ENCODE measurements around the gene TBX20.

TBX20 gene, protein sequence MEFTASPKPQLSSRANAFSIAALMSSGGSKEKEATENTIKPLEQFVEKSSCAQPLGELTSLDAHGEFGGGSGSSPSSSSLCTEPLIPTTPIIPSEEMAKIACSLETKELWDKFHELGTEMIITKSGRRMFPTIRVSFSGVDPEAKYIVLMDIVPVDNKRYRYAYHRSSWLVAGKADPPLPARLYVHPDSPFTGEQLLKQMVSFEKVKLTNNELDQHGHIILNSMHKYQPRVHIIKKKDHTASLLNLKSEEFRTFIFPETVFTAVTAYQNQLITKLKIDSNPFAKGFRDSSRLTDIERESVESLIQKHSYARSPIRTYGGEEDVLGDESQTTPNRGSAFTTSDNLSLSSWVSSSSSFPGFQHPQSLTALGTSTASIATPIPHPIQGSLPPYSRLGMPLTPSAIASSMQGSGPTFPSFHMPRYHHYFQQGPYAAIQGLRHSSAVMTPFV

GRCh38 chr7:35253710-35254495 is at the start of gene TBX20:
TSS of gene TBX20 (minus strand) at chr7:35254100. CDS start at chr7:35253620, 480 bp downstream.
- DNase-seq (ENCODE audit: low read depth in 2 of 2) = no peak

DNA sequence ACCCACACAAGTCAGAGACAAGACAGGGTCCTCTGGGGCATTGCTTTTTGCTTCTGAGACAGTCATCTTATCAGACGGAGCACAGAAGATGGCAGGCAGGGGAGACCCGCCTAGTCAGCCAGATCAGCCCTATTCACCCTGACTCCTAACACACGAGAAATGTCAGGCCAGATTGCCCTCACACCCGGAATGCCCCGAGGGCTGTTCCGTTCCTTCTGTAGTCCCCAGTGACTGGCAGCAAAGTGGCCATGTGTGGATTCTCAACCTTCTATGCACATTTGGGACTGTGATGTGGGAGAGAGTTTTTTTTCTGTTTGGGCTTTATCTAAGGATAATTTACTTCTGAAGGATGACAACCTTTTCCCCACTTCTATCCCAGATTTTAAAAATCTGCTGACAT is 35.5 kb upstream of the TBX20 start:
- no peak for DNase-seq (ENCODE audit: low read depth in 2 of 2)

DNA sequence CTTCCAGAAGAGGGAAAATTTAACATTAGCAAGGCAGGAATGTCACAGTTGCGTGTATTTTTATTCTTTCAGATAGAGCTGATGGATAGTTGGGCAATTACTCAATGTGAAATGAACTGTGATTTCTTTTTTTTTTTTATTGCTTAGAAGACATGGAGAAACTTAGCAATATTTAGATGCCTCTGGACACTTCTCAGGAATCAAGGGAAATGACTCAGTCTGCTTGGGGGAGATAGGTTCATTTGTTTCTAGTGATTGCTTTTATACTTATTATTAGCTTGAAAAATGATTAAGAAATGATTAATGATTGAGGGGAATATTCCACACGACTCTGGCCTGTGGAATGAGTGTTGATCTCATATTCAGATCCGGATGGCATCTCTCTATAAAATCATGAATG is 33.1 kb upstream of the TBX20 start:
- DNase-seq (ENCODE audit: low read depth in 2 of 2) = no peak

DNA sequence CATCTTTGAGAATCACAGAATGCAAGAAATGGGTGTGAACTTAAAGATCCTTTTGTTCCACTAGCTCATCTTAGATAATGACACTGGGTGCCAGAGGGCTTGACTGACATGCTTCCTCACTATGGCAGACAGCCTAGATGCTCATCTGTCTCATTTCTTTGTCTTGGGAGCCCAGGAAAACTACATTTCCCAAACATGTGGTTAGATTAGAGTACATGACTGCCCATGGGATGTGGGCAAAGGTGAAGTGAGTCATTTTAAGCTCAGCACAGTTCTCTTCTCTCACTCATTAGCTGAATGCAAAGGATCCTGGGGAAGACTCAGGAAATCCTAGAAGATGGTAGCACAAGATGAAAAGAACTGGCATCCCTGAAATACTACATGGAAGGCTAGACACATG is 32.5 kb upstream of the TBX20 start:
- no peak for DNase-seq (ENCODE audit: low read depth in 2 of 2)

DNA sequence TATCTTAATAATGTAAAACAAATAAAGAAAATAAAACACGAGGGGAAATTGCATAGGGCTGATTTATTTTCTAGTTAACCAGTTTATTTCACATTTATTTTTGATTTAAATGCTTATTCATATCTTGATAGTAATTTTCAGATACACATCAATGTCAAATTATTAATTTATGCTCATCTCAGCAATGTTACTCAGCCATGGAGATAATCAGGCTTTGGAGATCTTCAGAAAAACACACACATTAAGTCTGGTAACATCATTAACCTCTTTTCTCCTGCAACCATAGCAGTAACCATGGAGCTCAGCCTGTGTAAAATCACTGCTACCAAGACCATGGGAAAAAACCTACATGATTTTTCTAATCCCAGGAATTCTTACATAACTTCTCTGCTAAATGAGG is 31.9 kb upstream of the TBX20 start:
- DNase-seq (ENCODE audit: low read depth in 2 of 2) = no peak

GRCh38 chr7:35280902-35281301 is 27.0 kb upstream of the TBX20 start:
- DNase-seq (ENCODE audit: low read depth in 2 of 2) = no peak

DNA sequence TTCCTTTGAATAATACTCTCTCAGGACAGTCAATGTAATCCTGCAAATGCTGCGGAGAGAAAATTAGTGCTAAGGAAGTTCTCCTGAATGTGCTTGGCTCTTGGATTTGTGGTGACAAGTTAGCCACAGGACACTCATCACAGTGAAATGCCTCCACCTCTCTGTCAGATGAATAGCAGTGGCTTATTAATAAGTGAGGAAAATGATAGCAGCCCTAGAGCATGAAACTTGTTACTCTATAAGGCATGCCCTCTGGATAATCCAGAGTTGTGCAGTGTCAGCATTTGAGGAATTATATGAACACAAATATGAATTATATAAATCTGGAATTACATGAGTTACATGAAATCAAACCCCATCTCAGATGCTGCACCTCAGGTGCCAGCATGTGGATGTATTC is 23.5 kb upstream of the TBX20 start:
- no peak for DNase-seq (ENCODE audit: low read depth in 2 of 2)

GRCh38 chr7:35272246-35272645 is 18.3 kb upstream of the TBX20 start:
- no peak for DNase-seq (ENCODE audit: low read depth in 2 of 2)

GRCh38 chr7:35268953-35269352 is 15.1 kb upstream of the TBX20 start:
- no peak for DNase-seq (ENCODE audit: low read depth in 2 of 2)

DNA sequence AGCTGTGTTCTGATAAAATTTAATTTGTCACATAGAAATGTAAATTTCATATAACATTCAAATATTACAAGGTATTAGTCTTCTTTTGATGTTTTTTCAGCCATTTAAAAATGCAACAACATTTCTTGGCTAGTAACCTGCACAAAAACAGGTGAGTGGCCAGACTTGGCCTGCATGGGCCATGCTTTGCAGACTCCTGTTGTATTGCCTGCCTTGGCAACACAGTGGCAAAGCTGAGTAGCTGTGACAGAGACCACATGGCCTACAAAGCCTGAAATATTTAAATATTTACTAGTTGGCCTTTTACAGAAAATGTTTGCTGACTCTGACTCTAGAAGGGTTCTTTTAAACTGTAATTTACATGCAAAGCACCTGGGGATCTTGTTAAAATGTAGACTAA is 13.5 kb upstream of the TBX20 start:
- DNase-seq (ENCODE audit: low read depth in 2 of 2) = no peak

GRCh38 chr7:35263396-35263795 is 9.5 kb upstream of the TBX20 start:
- no peak for DNase-seq (ENCODE audit: low read depth in 2 of 2)

DNA sequence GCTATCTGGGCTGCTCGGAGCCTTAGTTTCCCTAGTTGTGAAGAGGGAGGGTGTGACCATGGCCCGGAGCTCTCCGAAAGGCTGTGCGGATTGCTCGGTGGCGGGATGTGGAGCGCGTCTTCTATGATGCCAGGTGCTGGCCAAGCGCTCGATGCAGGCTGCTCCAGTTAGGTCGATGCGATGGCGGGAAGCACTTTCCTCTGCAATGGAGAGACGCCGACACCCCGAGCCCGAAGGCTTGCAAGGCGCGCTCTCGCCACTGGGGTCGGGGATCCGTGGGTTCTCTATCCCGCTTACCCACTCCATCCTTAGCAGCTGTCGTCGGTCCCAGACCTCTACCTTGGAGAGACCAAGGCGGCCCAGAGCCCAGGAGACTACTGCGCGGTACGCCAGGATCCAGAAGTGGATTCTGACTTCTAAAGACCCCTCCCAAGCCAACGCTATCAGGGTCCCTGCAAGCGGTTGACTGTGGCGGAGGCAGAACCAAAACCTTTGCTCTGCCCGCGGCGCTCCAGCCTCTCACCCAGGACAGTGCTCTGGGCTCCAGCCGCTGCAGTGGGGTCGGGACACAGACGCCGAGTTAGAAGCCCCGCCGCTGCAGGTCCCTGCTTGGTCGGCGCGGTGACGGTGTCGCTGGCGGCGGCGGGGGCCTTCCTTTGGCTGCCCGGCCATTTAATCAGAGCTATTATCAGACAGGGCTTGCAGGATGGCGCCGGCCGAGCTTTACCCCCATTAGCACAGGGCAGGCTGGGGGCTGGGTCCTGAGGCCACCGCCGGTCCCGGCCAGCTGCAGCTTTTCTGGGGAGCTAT is 7.8 kb upstream of the TBX20 start:
- no peak for DNase-seq (ENCODE audit: low read depth in 2 of 2)

GRCh38 chr7:35261041-35261440 is 7.1 kb upstream of the TBX20 start:
- DNase-seq (ENCODE audit: low read depth in 2 of 2) = no peak

DNA sequence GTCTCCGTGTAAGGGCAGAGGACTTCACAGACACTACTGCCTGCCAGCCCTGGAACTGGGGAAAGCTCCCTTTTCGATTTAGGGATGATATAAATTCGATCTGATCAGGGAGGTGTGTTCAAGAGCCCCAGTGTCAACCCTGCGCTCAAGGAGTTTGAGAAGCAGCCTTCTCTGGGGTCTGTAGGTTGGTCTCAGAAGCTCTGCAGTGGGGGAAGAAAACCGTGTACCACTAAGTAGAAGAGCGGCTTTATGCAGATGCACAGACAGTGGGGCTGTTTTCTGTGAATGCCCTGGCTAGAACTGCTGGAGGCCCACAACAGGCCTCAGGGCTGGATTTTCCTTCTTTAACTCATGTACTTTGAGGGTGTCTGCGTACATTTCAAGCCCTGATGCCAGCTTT is 6.3 kb upstream of the TBX20 start:
- no peak for DNase-seq (ENCODE audit: low read depth in 2 of 2)

DNA sequence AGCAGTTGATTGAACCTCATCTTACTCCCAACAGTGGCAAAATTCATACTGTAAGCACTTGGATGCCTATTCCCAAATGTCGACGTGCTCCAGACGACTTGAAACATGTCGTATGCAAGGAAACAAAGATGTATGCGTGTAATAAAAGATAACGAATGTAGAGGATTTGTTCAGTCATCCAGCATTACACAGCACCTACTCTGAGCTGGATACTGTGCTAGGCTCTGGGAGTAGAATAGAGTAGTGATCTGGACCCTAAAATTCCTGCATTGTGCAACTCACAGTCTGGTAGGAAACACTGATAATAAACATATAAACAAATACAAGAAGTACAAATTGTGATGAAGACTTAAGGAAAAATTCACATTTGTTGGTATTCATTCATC is 5.6 kb upstream of the TBX20 start:
- no peak for DNase-seq (ENCODE audit: low read depth in 2 of 2)

DNA sequence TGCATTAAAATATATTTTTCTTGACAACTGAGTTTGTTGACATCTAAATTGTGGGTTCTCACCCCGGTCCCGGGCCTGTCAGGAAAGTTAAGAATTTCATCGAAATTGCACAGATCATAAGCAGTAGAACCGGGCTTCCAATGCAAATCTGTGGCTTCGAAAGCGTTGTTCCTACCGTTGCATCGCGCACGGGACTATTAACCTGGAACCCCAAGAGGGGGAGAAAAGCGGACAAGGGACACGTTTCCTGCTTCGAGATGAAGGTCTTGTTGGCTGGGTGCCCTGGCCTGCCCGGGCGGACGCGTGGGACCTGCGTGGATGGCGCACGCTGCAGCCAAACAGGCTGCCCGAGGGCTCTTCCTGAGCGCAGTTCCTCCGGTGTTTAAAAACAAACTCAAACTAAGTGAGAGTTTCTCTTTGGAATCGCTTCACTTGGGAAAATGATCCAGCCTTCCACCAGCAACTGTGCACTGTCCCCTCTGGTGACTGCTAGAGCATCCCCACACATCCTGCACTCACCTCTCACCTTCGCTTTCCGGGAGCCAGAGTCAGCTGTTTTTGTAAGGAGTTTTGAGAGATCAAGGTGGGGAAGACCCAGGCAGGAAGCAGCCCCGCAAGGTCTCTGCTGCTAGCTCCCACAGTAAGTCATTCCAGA is 5.1 kb upstream of the TBX20 start:
- DNase-seq (ENCODE audit: low read depth in 2 of 2) = no peak

DNA sequence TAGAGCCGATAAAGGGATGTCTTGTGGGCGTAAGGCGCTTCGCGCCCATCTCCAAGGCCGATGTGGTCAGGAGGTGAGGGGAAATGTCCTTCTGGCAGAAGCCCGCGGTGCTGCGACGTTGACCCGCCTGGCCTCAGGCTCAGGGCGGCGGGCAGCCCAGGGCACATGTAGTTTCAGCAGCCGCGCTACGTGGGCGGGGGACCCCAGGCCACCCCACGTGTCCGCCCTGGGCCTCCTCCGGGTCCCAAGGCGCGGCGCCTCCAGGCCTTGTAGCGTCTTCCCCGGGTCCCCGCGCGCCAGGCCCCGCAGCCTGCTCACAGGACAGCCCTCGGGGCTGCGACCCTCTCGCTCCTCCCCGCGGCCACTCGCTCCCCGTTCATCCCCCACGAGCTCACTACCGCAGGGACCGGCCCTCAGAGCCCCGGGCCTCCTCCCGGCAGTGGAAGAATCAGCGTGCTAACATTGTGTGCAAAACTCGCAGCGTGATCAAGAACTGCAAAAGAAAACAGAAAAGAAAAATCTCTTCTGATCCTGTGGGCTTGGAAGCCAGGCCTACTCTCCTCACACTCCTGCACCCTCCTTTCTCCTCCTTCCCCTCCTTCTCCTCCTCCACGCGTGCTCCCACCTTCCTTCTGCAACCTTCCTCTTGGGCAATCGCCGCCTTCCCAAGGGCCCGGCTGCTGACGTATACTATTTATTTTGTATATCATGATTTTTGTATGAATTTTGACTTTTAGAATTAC is 4.4 kb upstream of the TBX20 start:
- no peak for DNase-seq (ENCODE audit: low read depth in 2 of 2)

DNA sequence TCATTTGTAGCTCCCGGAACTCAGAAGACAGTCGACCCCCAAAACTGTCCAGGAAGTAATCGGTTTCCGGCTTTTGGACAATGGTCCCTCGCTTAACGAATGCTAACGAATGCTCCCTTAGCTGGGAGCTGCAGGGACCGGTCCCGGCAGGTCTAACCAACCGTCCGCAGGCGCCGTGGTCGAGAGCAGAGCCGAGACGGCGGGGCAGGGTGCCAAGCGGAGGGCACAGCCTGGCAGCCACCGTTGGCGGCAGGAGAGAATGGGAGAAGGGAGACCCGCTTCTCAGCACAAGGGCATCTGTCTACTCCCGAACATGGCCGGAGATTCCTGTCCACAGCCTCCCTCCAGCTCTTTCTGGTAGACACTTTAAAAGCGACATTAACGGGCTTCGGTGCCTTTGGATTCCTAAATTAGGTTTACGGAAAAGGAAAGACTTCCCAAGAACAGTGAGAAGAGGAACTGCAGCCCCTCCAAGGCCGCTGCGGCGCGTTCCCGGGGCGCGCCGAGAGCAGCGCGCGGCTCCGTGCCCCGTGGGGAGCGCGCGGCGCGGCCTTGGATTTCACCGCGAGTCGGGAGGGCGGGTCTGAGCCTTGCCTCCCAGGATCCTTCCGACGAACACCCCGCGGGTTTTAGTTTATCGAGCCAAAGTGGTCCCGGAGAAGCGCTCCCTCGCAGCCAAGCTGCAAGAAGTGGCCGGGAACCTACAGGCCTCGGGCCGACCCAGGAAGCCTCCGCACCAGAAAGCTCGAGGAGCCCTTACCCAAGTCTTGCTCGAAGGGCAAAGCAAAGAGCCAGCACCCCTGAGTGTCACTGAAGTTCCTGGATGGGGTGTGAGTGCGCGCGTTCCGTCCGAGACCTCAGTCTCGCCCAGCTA is 3.6 kb upstream of the TBX20 start:
- no peak for DNase-seq (ENCODE audit: low read depth in 2 of 2)

DNA sequence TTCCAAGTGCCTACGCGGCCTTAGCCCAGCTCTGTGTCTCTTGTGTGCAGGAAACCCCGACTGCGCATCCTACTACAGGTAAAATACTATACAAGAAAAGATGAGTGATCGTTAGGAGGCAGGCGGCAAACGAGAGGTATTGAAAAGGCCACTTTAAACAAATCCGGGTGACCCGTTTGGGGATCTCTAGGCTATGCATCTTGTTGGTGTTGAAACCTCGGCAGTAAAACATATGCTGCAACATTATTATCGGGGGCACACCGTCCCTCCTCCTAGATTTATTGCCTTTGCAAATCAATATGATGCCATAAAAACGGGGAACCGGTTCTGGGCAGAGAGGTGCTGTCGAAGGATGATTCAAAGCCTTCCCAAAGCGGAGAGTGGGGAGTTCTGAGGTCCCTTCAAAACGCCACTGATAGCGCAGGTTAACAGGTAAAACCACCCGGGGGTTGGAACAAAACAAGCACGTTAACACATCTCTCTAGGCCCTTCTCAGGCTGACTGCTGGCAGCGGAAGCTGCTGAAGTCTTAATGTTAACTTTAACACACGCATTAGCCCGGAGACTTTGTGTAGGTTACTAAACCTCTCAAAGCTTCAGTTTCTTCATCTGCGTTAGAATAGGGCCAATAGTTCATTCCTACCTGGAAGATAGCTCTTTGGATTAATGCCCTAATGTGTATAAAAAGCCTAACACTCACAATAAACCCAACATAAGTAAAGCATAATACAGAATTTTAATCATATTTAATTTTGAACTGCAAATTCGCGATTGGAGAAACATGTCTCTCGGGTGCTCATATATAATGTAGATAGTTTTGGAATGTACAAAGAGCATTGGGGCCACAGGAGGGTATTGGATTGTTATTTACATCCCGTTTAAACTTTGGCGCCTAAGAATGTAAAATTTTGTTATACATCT is 2.6 kb upstream of the TBX20 start:
- DNase-seq (ENCODE audit: low read depth in 2 of 2) = no peak

Measured in activated CD4-positive, alpha-beta T cell treated with anti-CD3 and anti-CD28 coated beads for 24 hours (primary cell).